HG03378 (cell line): ENCODE results near the gene LST1.

ENCODE experiments used
- ATAC-seq: cut with Tn5 transposase; IDR thresholded peaks from one replicate; pipeline ENCODE4 v1.9.1; 2021; ENCODE audit warnings: mild to moderate bottlenecking, moderate library complexity; ENCODE audit not compliant: unreplicated experiment

LST1 gene

DNA sequence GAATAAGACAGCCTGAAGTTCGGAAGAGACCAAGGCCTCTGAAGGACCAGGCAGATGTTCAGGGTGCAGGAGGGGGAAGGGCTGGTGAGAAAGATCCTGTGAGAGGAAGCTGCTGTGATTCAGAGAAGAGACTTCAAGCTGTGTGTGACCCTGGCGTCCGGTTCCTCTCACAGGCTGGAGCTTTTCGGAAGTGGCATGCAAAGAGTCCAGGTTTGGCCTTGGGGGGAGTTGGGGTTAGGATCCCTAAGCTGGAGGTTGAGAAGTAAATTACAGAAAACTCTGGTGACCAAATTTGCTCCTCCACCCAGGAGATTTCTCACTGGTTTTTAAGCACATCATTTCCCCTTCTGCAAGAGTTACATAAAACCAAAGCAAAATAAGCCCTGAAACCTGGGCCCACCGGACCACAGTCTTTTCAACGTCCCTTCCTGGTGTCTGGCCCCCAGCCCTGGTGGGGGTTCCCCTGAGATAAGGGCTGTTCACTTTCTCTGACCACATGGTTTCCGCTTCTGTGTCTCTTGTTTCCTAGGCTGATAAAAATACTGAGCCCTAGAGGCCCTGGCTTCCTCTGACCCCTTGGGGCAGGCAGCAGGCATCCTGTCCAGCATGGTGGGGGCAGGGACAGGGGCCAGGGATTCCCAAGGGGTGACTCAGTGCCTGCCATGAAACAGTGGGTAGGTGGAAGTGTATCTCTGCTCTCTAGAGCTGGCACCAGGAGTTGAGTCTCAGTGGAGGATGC, 25.9 kb upstream of the LST1 start:
- peak; percentile 60 for ATAC-seq

DNA sequence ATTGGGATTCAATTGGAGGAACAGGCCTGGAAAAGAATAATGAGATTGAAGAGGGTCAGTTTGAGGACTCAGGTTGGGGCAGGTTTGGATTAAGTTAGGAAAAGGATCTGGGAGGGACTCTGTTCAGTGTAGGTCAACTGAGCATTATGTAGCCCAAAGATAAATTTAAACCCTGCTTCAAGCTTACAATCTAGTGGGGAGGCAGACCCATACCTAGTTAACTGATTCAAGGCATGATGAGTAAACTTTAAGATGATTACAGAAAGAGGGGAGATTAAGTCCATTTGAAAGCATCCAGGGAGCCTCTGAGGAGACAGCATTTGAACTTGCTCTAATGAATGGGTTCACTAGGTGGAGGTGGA, 25.4 kb upstream of the LST1 start:
- ATAC-seq: no peak

DNA sequence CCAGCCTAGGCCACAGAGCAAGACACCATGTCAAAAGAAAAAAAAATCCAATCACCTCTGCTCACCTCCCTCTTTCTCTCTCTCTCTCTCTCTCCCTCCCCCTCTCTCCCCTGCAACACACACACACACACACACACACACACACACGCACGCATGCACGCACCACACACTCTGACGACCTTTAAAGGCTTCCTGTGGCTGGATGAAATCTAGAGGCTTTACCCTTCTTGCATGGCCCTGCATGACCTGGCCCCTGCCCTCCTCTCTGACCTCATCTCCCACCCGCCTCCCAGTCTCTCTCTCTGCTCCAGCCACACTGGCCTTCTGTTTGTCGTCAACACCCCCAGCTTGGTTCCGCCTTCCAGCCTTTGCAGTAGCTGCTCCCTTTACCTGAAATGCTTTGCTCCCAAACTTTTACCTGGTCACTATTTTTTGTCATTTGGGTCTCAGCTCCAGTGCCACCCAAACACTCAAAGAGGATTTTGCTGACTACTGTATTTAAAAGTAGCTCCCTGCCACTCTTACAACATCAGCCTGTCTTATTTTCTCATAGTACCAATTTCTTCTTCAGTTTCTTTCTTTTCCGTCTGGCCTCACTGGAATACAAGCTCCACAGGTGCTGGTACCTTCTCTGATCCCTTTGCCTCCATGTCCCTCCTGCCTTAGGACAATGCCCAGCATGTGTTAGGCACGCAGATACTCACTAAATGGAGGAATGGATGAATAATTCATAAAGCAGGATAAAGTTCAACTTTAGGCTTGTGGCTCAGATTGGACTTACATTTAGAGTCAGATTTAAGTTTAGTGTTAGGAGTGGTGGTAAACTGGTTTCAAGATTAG, 18.3 kb upstream of the LST1 start:
- ATAC-seq: no peak

DNA sequence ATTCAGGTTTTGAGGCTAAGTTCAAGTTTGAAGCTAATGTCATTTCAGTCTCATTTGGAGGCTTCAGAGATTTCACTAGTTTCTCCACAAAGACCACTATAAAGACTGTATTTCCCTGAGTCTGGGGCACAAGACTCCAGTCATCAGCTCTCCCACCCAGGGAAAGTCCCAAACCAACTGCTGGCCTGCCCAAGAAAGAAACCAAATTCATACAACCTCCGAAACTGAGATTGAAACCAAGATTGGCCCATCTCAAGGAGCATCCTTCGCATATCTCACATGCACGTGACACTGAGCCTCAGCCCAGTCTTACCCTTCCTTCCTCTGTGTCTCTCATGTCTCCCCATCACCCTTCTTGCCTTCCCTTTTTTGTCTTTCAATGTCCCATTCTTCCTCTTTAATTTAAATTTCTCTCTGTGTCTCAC, 17.5 kb upstream of the LST1 start:
- peak; percentile 54 for ATAC-seq

DNA sequence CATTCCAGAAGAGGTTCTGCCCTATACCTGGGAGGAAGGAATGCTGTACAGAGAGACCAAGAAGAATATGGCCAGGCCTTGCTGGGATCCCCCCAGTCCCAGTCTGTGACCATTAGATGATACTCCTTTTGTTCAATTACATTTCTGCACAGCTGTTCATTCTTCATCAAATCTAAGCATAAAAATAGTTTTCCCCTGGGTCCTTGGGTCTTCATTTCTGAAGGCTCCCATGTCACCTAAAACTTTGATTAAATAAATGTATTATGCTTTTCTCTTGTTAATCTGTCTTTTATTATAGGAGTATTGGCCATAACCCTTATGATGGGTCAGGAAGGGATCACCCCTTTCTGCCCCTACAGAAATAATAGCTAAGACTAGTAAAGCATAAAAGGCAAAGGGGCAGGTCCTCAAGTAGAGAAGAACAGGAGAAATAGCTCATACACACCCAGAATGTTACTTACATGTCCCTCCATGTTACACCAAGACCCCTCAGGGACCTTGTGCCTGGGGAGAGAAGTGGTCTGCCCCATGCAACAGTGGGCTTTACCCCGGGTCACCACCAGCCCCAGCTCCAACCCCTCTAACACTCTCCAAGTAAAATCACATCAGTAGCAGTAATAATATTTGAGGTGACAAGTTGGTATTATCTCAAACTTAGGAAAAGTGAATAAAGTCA, 16.1 kb upstream of the LST1 start:
- no peak for ATAC-seq

DNA sequence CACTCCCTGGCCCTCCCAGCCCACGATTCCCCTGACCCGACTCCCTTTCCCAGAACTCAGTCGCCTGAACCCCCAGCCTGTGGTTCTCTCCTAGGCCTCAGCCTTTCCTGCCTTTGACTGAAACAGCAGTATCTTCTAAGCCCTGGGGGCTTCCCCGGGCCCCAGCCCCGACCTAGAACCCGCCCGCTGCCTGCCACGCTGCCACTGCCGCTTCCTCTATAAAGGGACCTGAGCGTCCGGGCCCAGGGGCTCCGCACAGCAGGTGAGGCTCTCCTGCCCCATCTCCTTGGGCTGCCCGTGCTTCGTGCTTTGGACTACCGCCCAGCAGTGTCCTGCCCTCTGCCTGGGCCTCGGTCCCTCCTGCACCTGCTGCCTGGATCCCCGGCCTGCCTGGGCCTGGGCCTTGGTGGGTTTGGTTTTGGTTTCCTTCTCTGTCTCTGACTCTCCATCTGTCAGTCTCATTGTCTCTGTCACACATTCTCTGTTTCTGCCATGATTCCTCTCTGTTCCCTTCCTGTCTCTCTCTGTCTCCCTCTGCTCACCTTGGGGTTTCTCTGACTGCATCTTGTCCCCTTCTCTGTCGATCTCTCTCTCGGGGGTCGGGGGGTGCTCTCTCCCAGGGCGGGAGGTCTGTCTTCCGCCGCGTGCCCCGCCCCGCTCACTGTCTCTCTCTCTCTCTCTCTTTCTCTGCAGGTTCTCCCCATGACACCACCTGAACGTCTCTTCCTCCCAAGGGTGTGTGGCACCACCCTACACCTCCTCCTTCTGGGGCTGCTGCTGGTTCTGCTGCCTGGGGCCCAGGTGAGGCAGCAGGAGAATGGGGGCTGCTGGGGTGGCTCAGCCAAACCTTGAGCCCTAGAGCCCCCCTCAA, 13.8 kb upstream of the LST1 start, which contains the start of gene LTA:
Gene LTA, plus strand, starts transcription at position 249 of the 871 bp plus-strand sequence. Its CDS starts 454 bp downstream, at position 703.
- peak; percentile 26 for ATAC-seq

DNA sequence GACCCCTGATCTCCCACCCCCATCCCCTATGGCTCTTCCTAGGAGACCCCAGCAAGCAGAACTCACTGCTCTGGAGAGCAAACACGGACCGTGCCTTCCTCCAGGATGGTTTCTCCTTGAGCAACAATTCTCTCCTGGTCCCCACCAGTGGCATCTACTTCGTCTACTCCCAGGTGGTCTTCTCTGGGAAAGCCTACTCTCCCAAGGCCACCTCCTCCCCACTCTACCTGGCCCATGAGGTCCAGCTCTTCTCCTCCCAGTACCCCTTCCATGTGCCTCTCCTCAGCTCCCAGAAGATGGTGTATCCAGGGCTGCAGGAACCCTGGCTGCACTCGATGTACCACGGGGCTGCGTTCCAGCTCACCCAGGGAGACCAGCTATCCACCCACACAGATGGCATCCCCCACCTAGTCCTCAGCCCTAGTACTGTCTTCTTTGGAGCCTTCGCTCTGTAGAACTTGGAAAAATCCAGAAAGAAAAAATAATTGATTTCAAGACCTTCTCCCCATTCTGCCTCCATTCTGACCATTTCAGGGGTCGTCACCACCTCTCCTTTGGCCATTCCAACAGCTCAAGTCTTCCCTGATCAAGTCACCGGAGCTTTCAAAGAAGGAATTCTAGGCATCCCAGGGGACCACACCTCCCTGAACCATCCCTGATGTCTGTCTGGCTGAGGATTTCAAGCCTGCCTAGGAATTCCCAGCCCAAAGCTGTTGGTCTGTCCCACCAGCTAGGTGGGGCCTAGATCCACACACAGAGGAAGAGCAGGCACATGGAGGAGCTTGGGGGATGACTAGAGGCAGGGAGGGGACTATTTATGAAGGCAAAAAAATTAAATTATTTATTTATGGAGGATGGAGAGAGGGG, 12.6 kb upstream of the LST1 start:
- ATAC-seq: no peak

DNA sequence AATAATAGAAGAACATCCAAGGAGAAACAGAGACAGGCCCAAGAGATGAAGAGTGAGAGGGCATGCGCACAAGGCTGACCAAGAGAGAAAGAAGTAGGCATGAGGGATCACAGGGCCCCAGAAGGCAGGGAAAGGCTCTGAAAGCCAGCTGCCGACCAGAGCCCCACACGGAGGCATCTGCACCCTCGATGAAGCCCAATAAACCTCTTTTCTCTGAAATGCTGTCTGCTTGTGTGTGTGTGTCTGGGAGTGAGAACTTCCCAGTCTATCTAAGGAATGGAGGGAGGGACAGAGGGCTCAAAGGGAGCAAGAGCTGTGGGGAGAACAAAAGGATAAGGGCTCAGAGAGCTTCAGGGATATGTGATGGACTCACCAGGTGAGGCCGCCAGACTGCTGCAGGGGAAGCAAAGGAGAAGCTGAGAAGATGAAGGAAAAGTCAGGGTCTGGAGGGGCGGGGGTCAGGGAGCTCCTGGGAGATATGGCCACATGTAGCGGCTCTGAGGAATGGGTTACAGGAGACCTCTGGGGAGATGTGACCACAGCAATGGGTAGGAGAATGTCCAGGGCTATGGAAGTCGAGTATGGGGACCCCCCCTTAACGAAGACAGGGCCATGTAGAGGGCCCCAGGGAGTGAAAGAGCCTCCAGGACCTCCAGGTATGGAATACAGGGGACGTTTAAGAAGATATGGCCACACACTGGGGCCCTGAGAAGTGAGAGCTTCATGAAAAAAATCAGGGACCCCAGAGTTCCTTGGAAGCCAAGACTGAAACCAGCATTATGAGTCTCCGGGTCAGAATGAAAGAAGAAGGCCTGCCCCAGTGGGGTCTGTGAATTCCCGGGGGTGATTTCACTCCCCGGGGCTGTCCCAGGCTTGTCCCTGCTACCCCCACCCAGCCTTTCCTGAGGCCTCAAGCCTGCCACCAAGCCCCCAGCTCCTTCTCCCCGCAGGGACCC, 11.7 kb upstream of the LST1 start:
- no peak for ATAC-seq

DNA sequence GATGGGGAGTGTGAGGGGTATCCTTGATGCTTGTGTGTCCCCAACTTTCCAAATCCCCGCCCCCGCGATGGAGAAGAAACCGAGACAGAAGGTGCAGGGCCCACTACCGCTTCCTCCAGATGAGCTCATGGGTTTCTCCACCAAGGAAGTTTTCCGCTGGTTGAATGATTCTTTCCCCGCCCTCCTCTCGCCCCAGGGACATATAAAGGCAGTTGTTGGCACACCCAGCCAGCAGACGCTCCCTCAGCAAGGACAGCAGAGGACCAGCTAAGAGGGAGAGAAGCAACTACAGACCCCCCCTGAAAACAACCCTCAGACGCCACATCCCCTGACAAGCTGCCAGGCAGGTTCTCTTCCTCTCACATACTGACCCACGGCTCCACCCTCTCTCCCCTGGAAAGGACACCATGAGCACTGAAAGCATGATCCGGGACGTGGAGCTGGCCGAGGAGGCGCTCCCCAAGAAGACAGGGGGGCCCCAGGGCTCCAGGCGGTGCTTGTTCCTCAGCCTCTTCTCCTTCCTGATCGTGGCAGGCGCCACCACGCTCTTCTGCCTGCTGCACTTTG, 10.7 kb upstream of the LST1 start, which contains the start of gene TNF:
Gene TNF, plus strand, starts transcription at position 231 of the 567 bp plus-strand sequence. Its CDS starts 177 bp downstream, at position 408.
- no peak for ATAC-seq

DNA sequence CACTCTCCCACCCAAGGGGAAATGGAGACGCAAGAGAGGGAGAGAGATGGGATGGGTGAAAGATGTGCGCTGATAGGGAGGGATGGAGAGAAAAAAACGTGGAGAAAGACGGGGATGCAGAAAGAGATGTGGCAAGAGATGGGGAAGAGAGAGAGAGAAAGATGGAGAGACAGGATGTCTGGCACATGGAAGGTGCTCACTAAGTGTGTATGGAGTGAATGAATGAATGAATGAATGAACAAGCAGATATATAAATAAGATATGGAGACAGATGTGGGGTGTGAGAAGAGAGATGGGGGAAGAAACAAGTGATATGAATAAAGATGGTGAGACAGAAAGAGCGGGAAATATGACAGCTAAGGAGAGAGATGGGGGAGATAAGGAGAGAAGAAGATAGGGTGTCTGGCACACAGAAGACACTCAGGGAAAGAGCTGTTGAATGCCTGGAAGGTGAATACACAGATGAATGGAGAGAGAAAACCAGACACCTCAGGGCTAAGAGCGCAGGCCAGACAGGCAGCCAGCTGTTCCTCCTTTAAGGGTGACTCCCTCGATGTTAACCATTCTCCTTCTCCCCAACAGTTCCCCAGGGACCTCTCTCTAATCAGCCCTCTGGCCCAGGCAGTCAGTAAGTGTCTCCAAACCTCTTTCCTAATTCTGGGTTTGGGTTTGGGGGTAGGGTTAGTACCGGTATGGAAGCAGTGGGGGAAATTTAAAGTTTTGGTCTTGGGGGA, 10.0 kb upstream of the LST1 start:
- ATAC-seq: no peak

DNA sequence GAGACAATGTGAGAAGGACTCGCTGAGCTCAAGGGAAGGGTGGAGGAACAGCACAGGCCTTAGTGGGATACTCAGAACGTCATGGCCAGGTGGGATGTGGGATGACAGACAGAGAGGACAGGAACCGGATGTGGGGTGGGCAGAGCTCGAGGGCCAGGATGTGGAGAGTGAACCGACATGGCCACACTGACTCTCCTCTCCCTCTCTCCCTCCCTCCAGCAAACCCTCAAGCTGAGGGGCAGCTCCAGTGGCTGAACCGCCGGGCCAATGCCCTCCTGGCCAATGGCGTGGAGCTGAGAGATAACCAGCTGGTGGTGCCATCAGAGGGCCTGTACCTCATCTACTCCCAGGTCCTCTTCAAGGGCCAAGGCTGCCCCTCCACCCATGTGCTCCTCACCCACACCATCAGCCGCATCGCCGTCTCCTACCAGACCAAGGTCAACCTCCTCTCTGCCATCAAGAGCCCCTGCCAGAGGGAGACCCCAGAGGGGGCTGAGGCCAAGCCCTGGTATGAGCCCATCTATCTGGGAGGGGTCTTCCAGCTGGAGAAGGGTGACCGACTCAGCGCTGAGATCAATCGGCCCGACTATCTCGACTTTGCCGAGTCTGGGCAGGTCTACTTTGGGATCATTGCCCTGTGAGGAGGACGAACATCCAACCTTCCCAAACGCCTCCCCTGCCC, 9.0 kb upstream of the LST1 start:
- ATAC-seq: no peak

DNA sequence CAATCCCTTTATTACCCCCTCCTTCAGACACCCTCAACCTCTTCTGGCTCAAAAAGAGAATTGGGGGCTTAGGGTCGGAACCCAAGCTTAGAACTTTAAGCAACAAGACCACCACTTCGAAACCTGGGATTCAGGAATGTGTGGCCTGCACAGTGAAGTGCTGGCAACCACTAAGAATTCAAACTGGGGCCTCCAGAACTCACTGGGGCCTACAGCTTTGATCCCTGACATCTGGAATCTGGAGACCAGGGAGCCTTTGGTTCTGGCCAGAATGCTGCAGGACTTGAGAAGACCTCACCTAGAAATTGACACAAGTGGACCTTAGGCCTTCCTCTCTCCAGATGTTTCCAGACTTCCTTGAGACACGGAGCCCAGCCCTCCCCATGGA, 8.5 kb upstream of the LST1 start:
- no peak for ATAC-seq

DNA sequence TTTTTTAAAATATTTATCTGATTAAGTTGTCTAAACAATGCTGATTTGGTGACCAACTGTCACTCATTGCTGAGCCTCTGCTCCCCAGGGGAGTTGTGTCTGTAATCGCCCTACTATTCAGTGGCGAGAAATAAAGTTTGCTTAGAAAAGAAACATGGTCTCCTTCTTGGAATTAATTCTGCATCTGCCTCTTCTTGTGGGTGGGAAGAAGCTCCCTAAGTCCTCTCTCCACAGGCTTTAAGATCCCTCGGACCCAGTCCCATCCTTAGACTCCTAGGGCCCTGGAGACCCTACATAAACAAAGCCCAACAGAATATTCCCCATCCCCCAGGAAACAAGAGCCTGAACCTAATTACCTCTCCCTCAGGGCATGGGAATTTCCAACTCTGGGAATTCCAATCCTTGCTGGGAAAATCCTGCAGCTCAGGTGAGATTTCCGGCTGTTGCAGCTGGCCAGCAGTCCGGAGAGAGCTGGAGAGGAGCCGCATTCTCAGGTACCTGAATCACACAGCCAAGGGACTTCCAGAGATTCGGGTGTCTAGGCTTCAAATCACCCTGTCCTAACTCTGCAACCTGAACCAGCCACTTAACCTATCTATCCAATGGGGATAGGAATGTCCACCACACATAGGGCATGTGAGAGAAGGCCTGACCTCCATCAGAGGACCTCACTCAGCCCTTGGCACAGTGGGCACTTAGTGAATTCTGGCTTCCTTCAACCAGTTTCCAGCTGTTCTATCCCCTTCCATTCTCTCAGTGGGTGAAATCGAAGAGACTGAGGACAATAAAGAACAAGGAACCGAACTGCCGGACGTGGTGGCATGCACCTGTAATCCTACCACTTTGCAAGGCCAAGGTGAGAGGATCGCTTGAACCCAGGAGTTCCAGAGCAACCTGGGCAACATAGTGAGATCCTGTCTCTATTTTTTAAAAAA, 7.6 kb upstream of the LST1 start:
- no peak for ATAC-seq

DNA sequence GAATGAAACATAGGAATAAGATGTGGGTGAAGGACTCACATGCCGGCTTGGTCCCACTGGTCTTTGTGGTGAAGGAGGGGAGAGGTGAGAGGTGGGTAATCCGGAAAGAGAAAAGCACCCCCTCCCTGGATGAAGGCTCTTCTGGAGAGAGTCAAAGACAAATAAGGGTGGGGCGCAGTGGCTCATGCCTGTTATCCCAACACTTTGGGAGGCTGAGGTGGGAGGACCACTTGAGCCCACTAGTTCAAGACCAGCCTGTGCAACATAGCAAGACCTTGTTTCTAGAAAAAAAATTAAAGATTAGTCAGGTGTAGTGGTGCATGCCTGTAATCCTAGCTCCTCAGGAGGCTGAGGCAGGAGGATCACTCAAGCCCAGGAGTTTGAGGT, 7.0 kb upstream of the LST1 start:
- ATAC-seq: no peak

DNA sequence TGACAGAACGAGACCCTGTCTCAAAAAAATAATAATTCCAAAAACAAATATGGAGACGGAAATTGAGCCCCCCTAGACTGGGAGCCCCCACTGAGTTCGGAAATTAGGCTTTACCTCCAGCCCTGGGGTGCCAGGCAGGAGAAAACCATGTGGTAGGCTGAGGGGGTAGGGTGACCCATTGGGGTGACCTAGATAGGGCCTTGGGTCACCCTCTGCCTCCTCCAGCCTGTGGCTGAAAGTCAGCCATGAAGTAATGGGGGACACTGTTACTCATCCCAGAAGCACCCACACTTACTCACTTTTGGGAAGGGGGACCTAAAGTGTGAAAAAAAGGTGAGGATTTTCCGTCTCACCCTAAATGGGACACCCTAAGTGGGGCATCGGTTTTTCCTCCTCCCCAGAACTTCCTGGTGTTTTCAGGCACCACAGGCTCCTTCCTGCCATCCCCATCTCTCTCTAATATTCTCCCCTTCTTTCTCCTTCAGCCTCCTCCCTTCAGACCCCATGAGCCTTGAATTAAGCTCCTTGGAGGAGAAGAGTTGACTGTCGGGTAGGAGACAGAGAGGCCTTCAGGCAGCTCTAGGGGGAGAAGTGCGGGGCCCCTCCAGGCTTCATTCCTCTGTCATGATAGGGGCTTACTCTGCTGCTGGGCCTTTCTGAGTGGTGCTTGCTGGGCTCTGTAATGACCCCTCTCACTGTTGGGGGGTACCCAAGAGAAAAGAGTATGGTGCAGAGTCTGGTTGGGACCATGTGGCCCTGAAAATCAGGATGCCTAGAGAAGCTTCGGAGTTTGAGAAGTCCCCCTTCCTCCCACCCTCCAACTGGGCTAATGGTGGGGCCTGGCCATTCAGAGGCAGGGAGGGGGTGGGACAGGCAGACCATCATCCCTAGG, 6.3 kb upstream of the LST1 start:
- no peak for ATAC-seq
